Stomach (tissue), 9 donors: ENCODE measurements around the gene STX10. TPM values are rescaled to one million over a fixed set of nuclear protein-coding genes. Genes with fewer than 3 reads are reported as not detected.

ENCODE experiments used
- DNase-seq, 2 donors: peaks; one replicate each; pipeline versions ENCODE4 v3.0.0 to v3.0.0-alpha.2; 2013 to 2019
- H3K27ac ChIP-seq, 5 donors: fragments of 200-600 bp in 4 of 5; sonication (generic) in 4 of 5; one replicate each; pipeline ENCODE4 v1.5.1; 2013 to 2019; ENCODE audit warnings: mild to moderate bottlenecking in 1 of 5, moderate library complexity in 1 of 5
- H3K27me3 ChIP-seq, 3 donors: fragments of 200-600 bp; sonication (generic); one replicate each; pipeline ENCODE4 v1.5.1; 2017 to 2019; ENCODE audit warnings: mixed run types in 1 of 3
- H3K36me3 ChIP-seq, 4 donors: fragments of 200-600 bp; sonication (generic); 1 replicate in 3 of 4; 2 replicates in 1 of 4; pipeline ENCODE4 v1.5.1; 2016 to 2019
- H3K4me1 ChIP-seq, 4 donors: fragments of 200-600 bp; sonication (generic); one replicate each; pipeline ENCODE4 v1.5.1; 2016 to 2019
- H3K4me3 ChIP-seq, 4 donors: fragments of 200-600 bp; sonication (generic) in 3 of 4; one replicate each; pipeline ENCODE4 v1.5.1; 2016 to 2019; ENCODE audit warnings: mild to moderate bottlenecking in 1 of 4
- H3K9me3 ChIP-seq, 4 donors: fragments of 200-600 bp; sonication (generic); one replicate each; pipeline ENCODE4 v1.5.1; 2016 to 2019
- CTCF ChIP-seq, 7 experiments: fragments of 450-650 bp in 4 of 7; fragments of 200-600 bp in 3 of 7; sonication (generic) in 3 of 7; IDR thresholded peaks; one replicate each; pipeline ENCODE4 v1.5.1; 2016 to 2019; ENCODE audit warnings: antibody characterized with exemption in 7 of 7, control low read depth in 2 of 7, mild to moderate bottlenecking in 1 of 7
- EP300 ChIP-seq: sonication (generic); formaldehyde crosslinking; IDR thresholded peaks from one replicate; pipeline ENCODE4 v1.6.1; 2017; ENCODE audit warnings: antibody characterized with exemption
- POLR2A ChIP-seq, 4 donors: fragments of 450-650 bp; IDR thresholded peaks; one replicate each; pipeline ENCODE4 v1.6.1; 2016; ENCODE audit warnings: antibody characterized with exemption in 4 of 4, control low read depth in 2 of 4, mild to moderate bottlenecking in 1 of 4, moderate library complexity in 1 of 4
- POLR2AphosphoS5 ChIP-seq, 3 donors: sonication (generic); formaldehyde crosslinking; IDR thresholded peaks; one replicate each; pipeline ENCODE4 v1.6.1; 2016; ENCODE audit warnings: antibody characterized with exemption in 3 of 3
- WGBS, 5 donors: extraction: QIAGEN DNeasy Blood & Tissue Kit in 3 of 5; methylation state at CpG; one replicate each; pipeline versions ENCODE4 v1.1.5 to v1.1.7; 2013 to 2018; 5-methylcytosine and 5-hydroxymethylcytosine counted together
- intact Hi-C: fragments of 100-400 bp; cut with DNase I; formaldehyde crosslinking; loops from one replicate; pipeline ENCODE4 v1.15.1; 2023; ENCODE audit warnings: low total_unique reads
- polyA plus RNA-seq, 3 donors: library from polyadenylated mRNA; stranded (reverse); fragments of 200-250 nt; gene quantifications; one replicate each; pipeline ENCODE4 v1.2.3, GENCODE V29; 2013
- total RNA-seq, 5 donors: library from RNA; depleted of rRNA; stranded (reverse); fragments of >200 nt; gene quantifications; one replicate each; pipeline versions ENCODE4 v1.1.0 to v1.2.3, GENCODE V29; 2014 to 2016
- donor health status: healthy with polysubstance abuse.
- donor health status: Bipolar disorder and iron deficiency.
- donor health status: healthy.

Gene STX10
- total and polyA plus RNA-seq, 8 donors, result 20.4 to 942 (median 104) TPM

- no peaks in the 10 kb centered on the region for H3K27me3 ChIP-seq
- intact Hi-C loops, result no loop called here
- no peaks in the 10 kb centered on the region for H3K9me3 ChIP-seq
- no peak for DNase-seq
- WGBS, 5 donors, result 93 to 96% (median 95%) methylated on average over 23 to 30 of the region's 30 CpGs
- H3K27ac ChIP-seq, result no peak overlapping the region
- no peak for TF ChIP-seq POLR2AphosphoS5 (IDR thresholded peaks at IDR 0.05)
- no peak for TF ChIP-seq EP300
- TF ChIP-seq POLR2A (IDR thresholded peaks at IDR 0.05), result no peak
- TF ChIP-seq CTCF (IDR thresholded peaks at IDR 0.05), result no peak
- peaks cover 0 to 12% (median 1%) of the 10 kb centered on the region in 4 donors for H3K4me1 ChIP-seq
- peaks cover 22 to 86% (median 72%) of the 10 kb centered on the region in 4 donors for H3K36me3 ChIP-seq
- no peak overlapping the region for H3K4me3 ChIP-seq
These were observed 40.6 kb downstream of the STX10 start for GRCh38 chr19:13109361-13110098.

- H3K4me3 ChIP-seq, result peak overlapping the region; percentile 10 to 41 (median 34)
- peak overlapping the region; percentile 50 to 96 (median 69) for H3K27ac ChIP-seq
- peaks cover 9 to 43% (median 36%) of the 10 kb centered on the region in 4 donors for H3K36me3 ChIP-seq
- intact Hi-C loops, result no loop called here
- WGBS, 5 donors, result 73 to 80% (median 76%) methylated on average over 26 to 29 of the region's 29 CpGs
- peaks cover 18 to 56% (median 38%) of the 10 kb centered on the region in 4 donors for H3K4me1 ChIP-seq
- peak in 1 of 7 experiments; percentile 21 for TF ChIP-seq CTCF (IDR thresholded peaks at IDR 0.05)
- TF ChIP-seq POLR2A (IDR thresholded peaks at IDR 0.05), result no peak
- no peak for TF ChIP-seq POLR2AphosphoS5 (IDR thresholded peaks at IDR 0.05)
- no peaks in the 10 kb centered on the region for H3K9me3 ChIP-seq
- no peaks in the 10 kb centered on the region for H3K27me3 ChIP-seq
- no peak for DNase-seq
These were observed 45.1 kb downstream of the STX10 start for GRCh38 chr19:13104848-13105711.

DNA sequence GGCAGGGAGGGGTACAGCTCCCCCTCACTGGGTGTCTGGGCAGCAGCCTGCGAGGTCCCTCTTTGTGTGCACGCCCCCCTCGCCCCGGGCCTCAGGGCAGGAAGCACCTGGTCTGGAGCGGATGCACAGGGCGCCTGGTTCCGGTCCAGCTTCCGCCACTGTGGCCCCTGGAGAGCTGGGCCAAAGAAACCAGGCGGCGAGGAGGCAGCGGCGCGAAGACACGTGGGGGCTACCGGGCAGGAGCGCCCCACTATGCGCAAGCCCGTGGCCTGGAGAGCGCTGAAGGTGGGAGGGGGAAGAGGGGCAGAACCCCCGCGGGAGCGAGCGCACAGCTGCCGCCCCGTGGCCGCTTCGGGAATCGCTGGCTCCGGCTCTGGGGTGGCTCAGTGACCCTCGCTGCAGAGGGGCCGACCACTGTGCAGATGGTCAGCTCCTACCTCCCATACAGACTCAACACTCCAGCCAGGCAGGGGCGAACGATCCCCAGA is 45.8 kb downstream of the STX10 start:
- 30 to 51% (median 45%) methylated on average over 22 to 33 of the region's 33 CpGs for WGBS, 5 donors
- DNase-seq, result peak; percentile 45 to 78
- TF ChIP-seq POLR2A (IDR thresholded peaks at IDR 0.05) (no peak), POLR2AphosphoS5 (IDR thresholded peaks at IDR 0.05) (peak in 2 of 3 donors; percentile 35 to 70), CTCF (IDR thresholded peaks at IDR 0.05) (peak in 5 of 7 experiments; percentile 35 to 84 (median 66))
- Histone ChIP-seq H3K27me3 (no peaks in the 10 kb centered on the region), H3K9me3 (no peaks in the 10 kb centered on the region), H3K4me3 (peak overlapping the region; percentile 10 to 41 (median 34)), H3K27ac (peak overlapping the region; percentile 50 to 96 (median 69)), H3K36me3 (peaks cover 3 to 36% (median 29%) of the 10 kb centered on the region in 4 donors), H3K4me1 (peaks cover 24 to 63% (median 44%) of the 10 kb centered on the region in 4 donors)
- intact Hi-C loops, result no loop called here
